ENCODE data around the gene ATG2B.

DNA sequence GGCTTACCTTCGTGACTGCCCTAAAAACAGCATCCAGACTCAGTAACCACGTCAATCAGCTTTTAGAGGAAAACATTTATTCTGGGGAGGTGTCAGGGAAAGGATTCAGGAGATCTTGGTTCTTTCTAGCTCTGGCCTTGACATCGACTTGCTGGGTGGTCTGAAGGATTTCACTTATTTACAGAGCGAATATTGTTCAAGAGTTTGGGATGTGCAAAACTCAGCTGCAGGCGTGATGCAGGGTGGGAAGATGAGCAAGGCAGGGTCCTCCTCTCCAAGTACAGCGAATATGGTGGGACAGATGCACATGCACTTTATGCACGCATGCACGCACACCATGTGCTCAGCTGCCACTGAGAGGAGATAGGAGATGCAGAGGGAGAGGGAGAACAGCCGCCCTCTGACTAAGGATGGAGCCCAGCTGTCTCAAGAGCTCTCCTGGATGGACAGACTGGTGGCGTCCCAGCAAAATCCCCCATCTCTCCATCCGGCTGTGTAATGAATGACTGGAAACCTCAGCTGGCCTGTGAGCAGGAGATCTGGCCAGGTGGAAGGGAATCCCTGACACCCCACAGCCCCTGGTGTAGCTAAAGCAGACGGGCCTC, 131.5 kb downstream of the ATG2B start:
- no peak for TF ChIP-seq CUX1 (IDR thresholded peaks at IDR 0.05; ENCODE audit: insufficient replicate concordance, low read depth, low read length)
- TF ChIP-seq SP1 (IDR thresholded peaks at IDR 0.05; ENCODE audit: low read depth, low read length) = no peak
- TF ChIP-seq POLR2AphosphoS5 (IDR thresholded peaks at IDR 0.05; ENCODE audit: low read length) = no peak
- TF ChIP-seq, protein P1, sequence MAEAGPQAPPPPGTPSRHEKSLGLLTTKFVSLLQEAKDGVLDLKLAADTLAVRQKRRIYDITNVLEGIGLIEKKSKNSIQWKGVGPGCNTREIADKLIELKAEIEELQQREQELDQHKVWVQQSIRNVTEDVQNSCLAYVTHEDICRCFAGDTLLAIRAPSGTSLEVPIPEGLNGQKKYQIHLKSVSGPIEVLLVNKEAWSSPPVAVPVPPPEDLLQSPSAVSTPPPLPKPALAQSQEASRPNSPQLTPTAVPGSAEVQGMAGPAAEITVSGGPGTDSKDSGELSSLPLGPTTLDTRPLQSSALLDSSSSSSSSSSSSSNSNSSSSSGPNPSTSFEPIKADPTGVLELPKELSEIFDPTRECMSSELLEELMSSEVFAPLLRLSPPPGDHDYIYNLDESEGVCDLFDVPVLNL (IDR thresholded peaks at IDR 0.05; ENCODE audit: low read depth, low read length) = no peak
- no peak for TF ChIP-seq ESRRA (IDR thresholded peaks at IDR 0.05; ENCODE audit: low read length)
- no peak for TF ChIP-seq EZH2 (IDR thresholded peaks at IDR 0.05; ENCODE audit: borderline replicate concordance, control insufficient read depth, low read depth, low read length)
- no peak for TF ChIP-seq EGR1 (IDR thresholded peaks at IDR 0.05; ENCODE audit: borderline replicate concordance in 1 of 2, low read depth in 2 of 2, low read length in 2 of 2)
- TF ChIP-seq, protein P2, sequence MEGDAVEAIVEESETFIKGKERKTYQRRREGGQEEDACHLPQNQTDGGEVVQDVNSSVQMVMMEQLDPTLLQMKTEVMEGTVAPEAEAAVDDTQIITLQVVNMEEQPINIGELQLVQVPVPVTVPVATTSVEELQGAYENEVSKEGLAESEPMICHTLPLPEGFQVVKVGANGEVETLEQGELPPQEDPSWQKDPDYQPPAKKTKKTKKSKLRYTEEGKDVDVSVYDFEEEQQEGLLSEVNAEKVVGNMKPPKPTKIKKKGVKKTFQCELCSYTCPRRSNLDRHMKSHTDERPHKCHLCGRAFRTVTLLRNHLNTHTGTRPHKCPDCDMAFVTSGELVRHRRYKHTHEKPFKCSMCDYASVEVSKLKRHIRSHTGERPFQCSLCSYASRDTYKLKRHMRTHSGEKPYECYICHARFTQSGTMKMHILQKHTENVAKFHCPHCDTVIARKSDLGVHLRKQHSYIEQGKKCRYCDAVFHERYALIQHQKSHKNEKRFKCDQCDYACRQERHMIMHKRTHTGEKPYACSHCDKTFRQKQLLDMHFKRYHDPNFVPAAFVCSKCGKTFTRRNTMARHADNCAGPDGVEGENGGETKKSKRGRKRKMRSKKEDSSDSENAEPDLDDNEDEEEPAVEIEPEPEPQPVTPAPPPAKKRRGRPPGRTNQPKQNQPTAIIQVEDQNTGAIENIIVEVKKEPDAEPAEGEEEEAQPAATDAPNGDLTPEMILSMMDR (IDR thresholded peaks at IDR 0.05 in 2 of 3, conservative IDR thresholded peaks at IDR 0.05 in 1 of 3; ENCODE audit: control insufficient read depth in 2 of 3, extremely low read depth in 1 of 3, insufficient read depth in 1 of 3, low read depth in 3 of 3, low read length in 3 of 3) = no peak
- TF ChIP-seq, protein P3, sequence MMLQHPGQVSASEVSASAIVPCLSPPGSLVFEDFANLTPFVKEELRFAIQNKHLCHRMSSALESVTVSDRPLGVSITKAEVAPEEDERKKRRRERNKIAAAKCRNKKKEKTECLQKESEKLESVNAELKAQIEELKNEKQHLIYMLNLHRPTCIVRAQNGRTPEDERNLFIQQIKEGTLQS (IDR thresholded peaks at IDR 0.05; ENCODE audit: borderline replicate concordance, extremely low read depth, low read depth, low read length) = no peak
